GM19438 (cell line): ENCODE measurements around the gene ZNF506.
"Not testable (repeated sequence)": the region's sequence is repeated elsewhere in the genome, so short reads cannot be mapped to it uniquely, and the experiment has no call there.

ENCODE experiments used
- ATAC-seq: cut with Tn5 transposase; IDR thresholded peaks from one replicate; pipeline ENCODE4 v1.9.1; 2021; ENCODE audit warnings: low read depth; ENCODE audit not compliant: unreplicated experiment

ZNF506 gene

DNA sequence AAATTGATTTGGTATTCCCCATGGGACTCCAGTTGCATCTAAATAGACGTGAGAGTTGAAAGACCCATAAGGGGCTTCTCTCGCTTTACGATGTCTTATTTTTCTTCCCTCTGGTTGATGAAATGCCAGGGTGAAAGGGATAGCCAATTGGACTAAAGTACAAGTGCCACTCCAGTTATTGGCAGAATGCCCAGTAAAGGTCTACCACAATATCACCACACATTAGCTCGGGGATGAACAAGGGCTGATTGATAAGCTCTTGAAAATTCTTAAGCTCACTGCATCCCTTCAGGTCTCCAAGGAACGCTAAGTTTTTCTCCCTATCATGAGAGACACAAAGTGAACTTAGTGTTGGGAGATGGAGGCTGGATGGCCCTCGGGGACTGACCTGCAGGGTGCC, 39.8 kb downstream of the ZNF506 start:
- ATAC-seq: not testable (repeated sequence)

GRCh38 chr19:19778666-19779065, 42.9 kb downstream of the ZNF506 start:
- no peak for ATAC-seq

GRCh38 chr19:19777692-19778091, 43.9 kb downstream of the ZNF506 start:
- no peak for ATAC-seq

DNA sequence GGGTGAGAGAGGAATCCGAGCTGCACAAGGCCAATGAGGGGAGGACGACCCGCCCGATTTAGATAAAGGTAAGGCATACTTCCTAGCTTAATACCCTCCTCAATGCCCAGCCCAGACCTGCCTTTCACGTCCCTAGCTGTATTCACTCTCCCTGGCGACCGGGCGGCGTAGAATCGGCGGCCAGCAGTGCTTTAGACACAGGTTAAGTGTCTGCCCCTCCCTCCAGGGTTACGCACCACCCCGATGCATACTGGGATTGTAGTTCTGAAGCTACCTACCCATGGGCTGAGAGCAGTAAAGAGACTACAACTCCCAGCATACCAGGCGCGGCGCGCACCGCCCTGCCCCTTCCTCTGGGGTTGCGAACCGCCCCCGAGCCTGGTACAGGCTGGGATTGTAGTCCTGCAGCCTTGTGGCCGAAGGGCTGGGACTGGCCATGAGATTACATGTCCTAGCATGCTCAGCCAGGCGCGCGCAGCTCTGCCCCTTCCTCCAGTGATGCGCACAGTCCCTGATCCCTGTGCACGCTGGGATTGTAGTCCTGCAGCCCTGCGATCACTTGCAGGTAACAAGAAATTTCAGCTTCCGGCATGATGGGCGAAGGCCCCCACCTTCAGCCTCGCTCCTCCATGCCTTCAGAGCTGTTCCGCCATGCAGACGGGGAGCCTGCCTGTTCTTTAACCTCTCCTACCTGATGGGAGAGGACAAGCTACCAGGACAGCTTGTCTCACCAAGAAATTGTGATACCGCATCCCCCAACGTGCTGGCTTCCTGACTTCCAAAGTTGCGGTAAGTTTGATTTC, 45.1 kb downstream of the ZNF506 start:
- peak; percentile 96 for ATAC-seq

- ATAC-seq: no peak
These were observed 45.7 kb downstream of the ZNF506 start for GRCh38 chr19:19775891-19776205.

DNA sequence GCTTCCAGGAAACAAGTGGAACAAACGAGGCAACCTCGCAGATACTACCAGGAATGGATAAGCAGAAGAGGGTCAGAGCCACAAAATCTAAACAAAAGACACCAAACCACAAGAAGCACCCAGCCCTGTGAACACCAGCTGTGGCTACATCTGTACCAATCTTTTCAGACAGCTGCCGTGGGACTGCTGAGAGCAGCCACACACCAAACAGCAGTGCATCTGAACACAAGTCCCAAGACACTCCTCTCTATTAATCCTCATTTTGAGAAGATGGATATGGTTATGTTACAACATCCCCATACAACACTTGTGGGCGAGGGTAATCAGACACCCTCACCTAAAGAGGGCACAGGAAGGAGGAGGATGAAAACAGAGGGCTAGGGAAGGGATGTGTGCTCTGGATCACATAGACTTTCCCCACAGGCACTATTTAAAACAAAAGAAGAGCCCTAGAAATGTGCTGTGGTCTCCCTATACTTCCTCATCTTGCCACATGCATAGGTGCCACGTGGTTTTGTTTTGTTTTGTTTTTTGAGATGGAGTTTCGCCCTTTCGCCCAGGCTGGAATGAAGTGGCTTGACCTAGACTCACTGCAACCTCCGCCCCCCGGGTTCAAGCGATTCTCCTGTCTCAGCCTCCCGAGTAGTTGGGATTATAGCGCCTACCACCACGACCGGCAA, 47.1 kb downstream of the ZNF506 start:
- ATAC-seq: no peak

- not testable (repeated sequence) for ATAC-seq
These were observed 49.6 kb downstream of the ZNF506 start for GRCh38 chr19:19771963-19772362.

DNA sequence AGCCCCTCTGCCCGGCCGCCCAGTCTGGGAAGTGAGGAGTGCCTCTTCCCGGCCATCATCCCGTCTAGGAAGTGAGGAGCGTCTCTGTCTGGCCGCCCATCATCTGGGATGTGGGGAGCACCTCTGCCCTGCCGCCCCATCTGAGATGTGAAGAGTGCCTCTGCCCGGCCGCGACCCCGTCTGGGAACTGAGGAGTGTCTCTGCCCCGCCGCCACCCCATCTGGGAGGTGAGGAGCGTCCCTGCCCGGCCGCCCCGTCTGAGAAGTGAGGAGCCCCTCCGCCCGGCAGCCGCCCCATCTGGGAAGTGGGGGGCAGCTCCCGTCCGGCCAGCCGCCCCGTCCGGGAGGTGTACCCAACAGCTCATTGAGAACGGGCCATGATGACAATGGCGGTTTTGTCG, 51.6 kb downstream of the ZNF506 start:
- ATAC-seq: not testable (repeated sequence)

GRCh38 chr19:19758164-19758563, 63.4 kb downstream of the ZNF506 start:
- no peak for ATAC-seq

DNA sequence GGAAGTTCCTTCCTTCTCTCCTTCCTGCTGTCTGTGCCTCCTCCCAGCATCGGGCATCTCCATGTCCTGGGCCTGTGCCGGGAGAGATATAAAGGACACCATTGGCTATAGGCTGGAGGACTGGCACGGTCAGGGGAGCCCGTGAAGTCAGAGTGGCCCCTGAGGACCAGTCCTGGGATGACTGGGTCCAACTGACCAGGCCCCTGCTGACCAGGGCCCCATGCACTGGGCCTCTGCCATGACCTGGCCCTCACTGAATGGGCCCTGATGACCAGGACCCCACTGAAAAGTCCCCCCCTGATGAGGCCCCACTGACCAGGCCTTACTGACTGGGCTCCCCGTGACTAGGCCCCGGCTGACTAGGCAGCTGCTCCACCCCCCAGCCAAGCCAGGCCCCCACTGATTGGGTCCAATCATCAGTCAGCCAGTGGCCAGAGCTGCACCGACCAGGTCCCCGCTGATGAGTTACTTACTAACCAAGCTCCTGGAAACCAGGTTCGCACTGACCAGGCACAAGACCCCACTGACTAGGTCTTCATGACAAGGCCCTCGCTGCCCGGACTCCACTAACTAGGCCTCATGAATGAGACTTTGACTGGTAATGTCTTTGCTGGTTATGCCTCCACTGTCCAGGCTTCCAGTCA, 68.7 kb downstream of the ZNF506 start:
- ATAC-seq: no peak

- no peak for ATAC-seq
These were observed 69.7 kb downstream of the ZNF506 start for GRCh38 chr19:19751846-19752245.

DNA sequence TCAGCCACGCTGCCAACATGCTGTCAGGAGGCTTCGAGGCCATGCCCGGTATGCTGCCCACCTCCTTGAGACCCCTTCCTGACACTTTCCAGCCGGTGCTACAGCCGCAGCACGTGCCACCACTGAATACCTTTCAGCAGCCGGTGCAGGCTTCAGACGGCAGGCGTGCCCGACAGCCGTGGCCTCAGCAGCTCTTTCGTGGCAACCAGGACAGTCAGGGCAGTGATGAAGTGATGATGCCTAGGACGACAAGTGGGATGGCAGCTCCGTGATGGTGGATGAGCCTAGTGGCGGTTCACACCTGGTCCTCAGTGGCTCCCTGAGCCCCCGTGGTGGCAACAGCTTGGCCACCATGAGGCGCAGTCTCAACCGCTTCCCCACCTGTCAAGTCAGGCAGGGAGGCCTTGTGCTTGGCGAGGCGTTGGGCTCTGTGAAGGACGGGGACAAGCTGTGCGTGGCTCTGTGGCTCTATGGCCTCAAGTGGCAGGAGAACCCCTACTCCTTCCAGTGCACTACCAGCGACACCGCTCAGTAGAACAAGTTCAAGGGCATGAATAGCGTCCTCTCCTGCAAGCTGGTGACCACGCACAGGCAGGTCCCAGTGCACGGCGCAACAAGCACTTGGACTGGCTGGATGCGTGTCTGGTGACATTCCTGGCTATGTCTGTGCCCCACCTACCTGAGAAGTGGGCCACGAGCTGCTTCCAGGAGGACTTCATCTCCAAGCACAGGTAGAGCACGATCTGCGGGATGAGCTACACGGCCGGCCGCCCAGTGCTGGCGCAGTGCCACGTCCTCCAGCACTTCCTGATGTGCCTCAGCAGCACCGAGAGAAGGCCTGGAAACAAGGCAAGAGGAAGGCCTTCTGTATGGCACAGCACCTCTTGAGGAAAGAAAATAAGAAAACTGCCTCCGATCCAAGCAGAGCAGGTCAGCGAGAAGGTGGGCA, 70.4 kb downstream of the ZNF506 start:
- ATAC-seq: no peak

DNA sequence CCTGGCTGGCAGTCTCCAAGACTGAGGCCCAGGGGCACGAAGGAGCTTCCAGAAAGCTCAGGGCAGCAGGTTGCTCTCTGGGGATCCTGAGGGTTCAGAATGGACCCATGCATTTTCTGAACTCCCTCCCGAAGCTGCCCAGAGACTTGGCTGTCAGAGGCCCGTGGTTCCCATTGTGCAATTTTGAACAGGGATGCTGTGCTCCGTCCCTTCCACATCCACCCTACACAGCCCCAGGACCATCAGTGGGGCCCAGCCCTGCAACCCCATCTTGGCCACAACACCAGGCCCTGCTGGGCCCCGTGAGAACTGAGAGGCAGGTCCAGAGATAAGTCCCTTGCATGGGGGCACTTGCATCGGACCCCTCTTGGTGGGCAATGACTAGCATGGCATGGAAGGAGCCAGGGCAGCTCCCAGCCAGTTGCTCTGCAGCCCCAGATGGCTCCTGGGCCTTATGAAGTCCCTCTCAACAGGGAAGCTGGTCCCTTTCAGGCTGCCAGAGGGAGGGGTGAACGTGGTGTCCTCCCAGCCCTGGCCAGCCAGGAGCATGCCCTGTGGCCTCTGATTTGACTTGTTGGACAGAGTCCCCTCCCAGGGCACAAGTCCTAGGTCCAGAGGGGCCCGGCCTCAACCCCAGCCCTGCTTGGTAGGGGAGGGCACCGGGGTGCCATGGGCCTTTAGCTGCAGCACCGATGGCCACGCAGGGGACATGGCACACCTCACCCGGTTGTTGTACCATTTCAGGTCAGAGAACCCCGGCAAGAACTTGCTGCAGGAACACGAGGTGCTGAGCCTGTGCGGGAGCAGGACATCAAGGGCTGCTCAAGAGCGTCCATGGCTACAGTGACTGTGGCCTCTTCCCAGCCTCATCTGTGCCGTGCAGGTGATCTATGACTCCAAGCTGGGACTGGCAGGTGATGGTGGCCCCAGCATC, 71.4 kb downstream of the ZNF506 start:
- ATAC-seq: no peak

DNA sequence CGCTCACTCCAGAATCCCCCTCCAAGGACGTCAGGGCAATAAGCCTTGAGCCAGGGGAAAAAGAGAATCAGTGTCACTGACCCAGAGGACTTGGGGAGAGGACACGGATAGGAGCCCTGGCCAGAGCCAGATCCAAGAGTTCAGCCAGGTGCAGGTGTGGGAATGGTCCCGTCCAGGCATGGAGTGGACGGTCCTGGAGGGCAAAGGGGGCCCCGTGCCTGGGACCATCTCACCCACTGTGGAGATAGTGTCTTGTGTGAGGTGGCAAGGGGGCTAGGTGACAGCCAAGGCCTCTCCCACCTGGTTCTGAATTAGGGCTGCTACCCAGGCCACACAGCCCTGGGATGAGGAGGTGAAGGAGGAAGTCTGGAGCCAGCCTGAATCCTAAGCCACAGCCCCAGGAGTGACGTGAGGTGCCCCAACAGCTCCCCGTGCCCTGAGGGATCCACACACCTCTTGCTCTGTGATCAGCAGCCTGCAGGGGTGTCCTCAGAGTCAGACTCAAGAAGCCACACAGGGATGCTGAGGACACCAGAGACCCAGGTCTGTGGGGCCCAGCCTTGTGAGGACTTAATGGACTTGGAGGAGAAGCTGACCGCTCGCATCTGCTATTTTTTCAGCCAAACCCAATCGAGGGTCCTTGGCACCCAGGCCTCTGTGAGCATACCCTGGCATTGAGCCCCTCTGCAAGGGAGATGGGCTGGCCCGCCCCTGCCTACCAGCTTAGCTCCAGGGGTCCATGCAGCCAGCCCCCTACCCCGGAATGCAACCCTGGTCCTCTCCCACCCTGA, 72.2 kb downstream of the ZNF506 start:
- no peak for ATAC-seq

- ATAC-seq: no peak
These were observed 73.2 kb downstream of the ZNF506 start for GRCh38 chr19:19748249-19748938.

GRCh38 chr19:19747357-19748220, 74.0 kb downstream of the ZNF506 start:
- ATAC-seq: no peak
